Kidney (tissue), 14 donors: ENCODE results near the gene AUP1. TPM values are rescaled to one million over a fixed set of nuclear protein-coding genes. Genes with fewer than 3 reads are reported as not detected.

Source experiments
- DNase-seq, 5 donors: peaks; one replicate each; pipeline ENCODE4 v3.0.0-alpha.2; 2013 to 2020
- FAIRE-seq: peaks from 2 replicates; lab custom pipeline; 2012; peaks lifted over from hg19 to GRCh38; lab: Jason Lieb, UNC
- H3K27ac ChIP-seq, 2 donors: one replicate each; pipeline ENCODE4 v1.7.0; 2013; ENCODE audit warnings: low read depth in 2 of 2, low read length in 2 of 2, inconsistent platforms in 1 of 2
- H3K27me3 ChIP-seq: one replicate; pipeline ENCODE4 v1.7.1; 2013; ENCODE audit warnings: low read length, inconsistent platforms; ENCODE audit not compliant: control insufficient read depth, insufficient read depth
- H3K36me3 ChIP-seq, 3 donors: one replicate each; pipeline versions ENCODE4 v1.7.0 to v1.7.1; 2013; ENCODE audit warnings: low read length in 3 of 3, control low read depth in 1 of 3, inconsistent platforms in 1 of 3; ENCODE audit not compliant: insufficient read depth in 3 of 3, control insufficient read depth in 2 of 3
- H3K4me1 ChIP-seq, 3 donors: one replicate each; pipeline versions ENCODE4 v1.7.0 to v1.7.1; 2013; ENCODE audit warnings: low read length in 3 of 3, inconsistent platforms in 1 of 3, low read depth in 1 of 3; ENCODE audit not compliant: control insufficient read depth in 2 of 3, insufficient read depth in 2 of 3
- H3K4me3 ChIP-seq, 3 donors: one replicate each; pipeline versions ENCODE4 v1.7.0 to v1.8.1; 2013; ENCODE audit warnings: low read length in 3 of 3, control low read depth in 1 of 3, inconsistent platforms in 1 of 3
- H3K9ac ChIP-seq, 3 donors: one replicate each; pipeline versions ENCODE4 v1.7.0 to v1.7.1; 2013; ENCODE audit warnings: low read length in 3 of 3, control low read depth in 1 of 3, inconsistent platforms in 1 of 3
- H3K9me3 ChIP-seq, 3 donors: one replicate each; pipeline versions ENCODE4 v1.7.0 to v1.7.1; 2013; ENCODE audit warnings: low read length in 3 of 3, control low read depth in 1 of 3, inconsistent platforms in 1 of 3; ENCODE audit not compliant: control insufficient read depth in 2 of 3, insufficient read depth in 1 of 3
- CTCF ChIP-seq: IDR thresholded peaks from 3 replicates; pipeline ENCODE4 v1.5.1; 2012; ENCODE audit warnings: mild to moderate bottlenecking, moderate library complexity, borderline replicate concordance; ENCODE audit not compliant: insufficient read depth; ENCODE audit errors: extremely low read depth
- intact Hi-C: fragments of 100-400 bp; cut with DNase I; formaldehyde crosslinking; loops from one replicate; pipeline ENCODE4 v1.11.1; 2022
- polyA plus RNA-seq: library from polyadenylated mRNA; stranded (reverse); fragments of 350-450 nt; fragmentation: Illumina TruSeq; extraction: RNeasy Lipid Tissue Mini Kit (QIAGEN cat#74804); gene quantifications from one replicate; pipeline ENCODE4 v1.2.3, GENCODE V29; 2014; ENCODE audit warnings: low read depth, low replicate concordance; ENCODE audit not compliant: insufficient read depth
- total RNA-seq: library from RNA; stranded (reverse); fragmentation: NEBNext Ultra II Directional; extraction: Animal tissue kit (Norgen Biotek cat#: 25700); gene quantifications from one replicate; pipeline ENCODE4 v1.2.1, GENCODE V29; 2021
- donor health status: control.
- donor health status: control.
- donor health status: control.
- donor health status: control.
- donor health status: control.
- donor health status: DM: yes; HTN: yes; CAD: no.
- donor health status: Normal renal cell carcinoma (clear cell type).

Gene AUP1
- total and polyA plus RNA-seq, 2 donors from 2014 or later = 91.0 to 130 TPM

- Histone ChIP-seq H3K9ac (no peak overlapping the region), H3K27me3 (no peaks in the 10 kb centered on the region), H3K4me3 (no peak overlapping the region), H3K27ac (no peak overlapping the region), H3K9me3 (no peaks in the 10 kb centered on the region), H3K4me1 (peaks cover 0 to under 1% (median 0%) of the 10 kb centered on the region in 3 donors), H3K36me3 (peaks cover 0 to 7% (median 4%) of the 10 kb centered on the region in 3 donors)
- DNase-seq = peak in 1 of 5 donors; percentile 78
- no peak for TF ChIP-seq CTCF
- no peak for FAIRE-seq
- intact Hi-C loops = no loop called here
Observed at GRCh38 chr2:74536166-74536950, 6.9 kb upstream of the AUP1 start.

- peaks cover 0 to 7% (median 6%) of the 10 kb centered on the region in 3 donors for H3K4me1 ChIP-seq
- FAIRE-seq = no peak
Observed at GRCh38 chr2:74535440-74535965, 6.0 kb upstream of the AUP1 start.

GRCh38 chr2:74534411-74534810 lies 4.9 kb upstream of the AUP1 start:
- intact Hi-C loops = no loop called here
- Histone ChIP-seq H3K27ac (no peak overlapping the region), H3K4me3 (no peak overlapping the region), H3K27me3 (no peaks in the 10 kb centered on the region), H3K36me3 (peaks cover 0 to 7% (median 4%) of the 10 kb centered on the region in 3 donors), H3K4me1 (peaks cover 0 to 7% (median 6%) of the 10 kb centered on the region in 3 donors), H3K9me3 (no peaks in the 10 kb centered on the region), H3K9ac (no peak overlapping the region)
- DNase-seq (peak in 1 of 5 donors; percentile 64), FAIRE-seq (no peak)
- TF ChIP-seq CTCF = no peak

More at GRCh38 chr2:74535440-74535965, 6.0 kb upstream of the AUP1 start:
- no peaks in the 10 kb centered on the region for H3K9me3 ChIP-seq
- no peak overlapping the region for H3K9ac ChIP-seq
- DNase-seq = peak in 1 of 5 donors; percentile 68
- H3K36me3 ChIP-seq = peaks cover 0 to 7% (median 4%) of the 10 kb centered on the region in 3 donors
- H3K4me3 ChIP-seq = no peak overlapping the region
- no peak overlapping the region for H3K27ac ChIP-seq
- TF ChIP-seq CTCF = no peak
- intact Hi-C loops = no loop called here
- H3K27me3 ChIP-seq = no peaks in the 10 kb centered on the region
